Measurements from ENCODE around the gene PTPRC. TPM values are rescaled to one million over a fixed set of nuclear protein-coding genes. Genes with fewer than 3 reads are reported as not detected.

The PTPRC gene
- total RNA-seq, 3 donors from 2014 or later: 22.0 to 36.0 (median 35.7) TPM

DNA sequence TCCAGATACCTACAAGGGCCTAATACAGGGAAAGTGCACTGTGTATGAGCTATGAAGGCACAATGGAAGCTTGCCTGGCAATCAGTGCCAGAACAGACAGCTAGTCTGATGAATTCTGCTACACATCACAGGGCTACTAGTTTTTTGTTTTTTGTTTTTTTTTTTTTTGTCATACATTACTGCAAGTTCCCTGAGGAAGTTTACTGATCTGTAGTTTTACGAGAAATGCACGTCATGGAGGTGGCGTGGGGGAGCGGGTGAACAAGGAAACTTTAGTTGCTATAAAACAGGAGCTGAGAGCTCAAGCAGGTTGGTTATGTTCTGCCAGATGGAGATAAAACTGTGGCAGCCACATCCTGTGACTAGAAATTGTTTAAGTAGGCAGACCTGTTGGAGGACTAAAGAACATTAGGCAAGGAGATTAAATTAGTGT lies 17.7 kb downstream of the PTPRC start:
- Histone ChIP-seq H3K4me3 (no peak overlapping the region), H3K36me3 (no peaks in the 10 kb centered on the region), H3K27ac (no peak overlapping the region), H3K9me3 (no peaks in the 10 kb centered on the region), H3K4me1 (no peaks in the 10 kb centered on the region), H3K27me3 (no peaks in the 10 kb centered on the region)
- TF ChIP-seq POLR2AphosphoS5 (IDR thresholded peaks at IDR 0.05) (no peak), POLR2A (IDR thresholded peaks at IDR 0.05) (no peak)
- TF ChIP-seq, protein P1, sequence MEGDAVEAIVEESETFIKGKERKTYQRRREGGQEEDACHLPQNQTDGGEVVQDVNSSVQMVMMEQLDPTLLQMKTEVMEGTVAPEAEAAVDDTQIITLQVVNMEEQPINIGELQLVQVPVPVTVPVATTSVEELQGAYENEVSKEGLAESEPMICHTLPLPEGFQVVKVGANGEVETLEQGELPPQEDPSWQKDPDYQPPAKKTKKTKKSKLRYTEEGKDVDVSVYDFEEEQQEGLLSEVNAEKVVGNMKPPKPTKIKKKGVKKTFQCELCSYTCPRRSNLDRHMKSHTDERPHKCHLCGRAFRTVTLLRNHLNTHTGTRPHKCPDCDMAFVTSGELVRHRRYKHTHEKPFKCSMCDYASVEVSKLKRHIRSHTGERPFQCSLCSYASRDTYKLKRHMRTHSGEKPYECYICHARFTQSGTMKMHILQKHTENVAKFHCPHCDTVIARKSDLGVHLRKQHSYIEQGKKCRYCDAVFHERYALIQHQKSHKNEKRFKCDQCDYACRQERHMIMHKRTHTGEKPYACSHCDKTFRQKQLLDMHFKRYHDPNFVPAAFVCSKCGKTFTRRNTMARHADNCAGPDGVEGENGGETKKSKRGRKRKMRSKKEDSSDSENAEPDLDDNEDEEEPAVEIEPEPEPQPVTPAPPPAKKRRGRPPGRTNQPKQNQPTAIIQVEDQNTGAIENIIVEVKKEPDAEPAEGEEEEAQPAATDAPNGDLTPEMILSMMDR (IDR thresholded peaks at IDR 0.05): no peak
- intact Hi-C loops (cut with DNase I; ENCODE audit: low total_unique reads): no loop called here
- peak in 1 of 2 donors; percentile 37 for DNase-seq (ENCODE audit: low spot score in 2 of 2)

DNA sequence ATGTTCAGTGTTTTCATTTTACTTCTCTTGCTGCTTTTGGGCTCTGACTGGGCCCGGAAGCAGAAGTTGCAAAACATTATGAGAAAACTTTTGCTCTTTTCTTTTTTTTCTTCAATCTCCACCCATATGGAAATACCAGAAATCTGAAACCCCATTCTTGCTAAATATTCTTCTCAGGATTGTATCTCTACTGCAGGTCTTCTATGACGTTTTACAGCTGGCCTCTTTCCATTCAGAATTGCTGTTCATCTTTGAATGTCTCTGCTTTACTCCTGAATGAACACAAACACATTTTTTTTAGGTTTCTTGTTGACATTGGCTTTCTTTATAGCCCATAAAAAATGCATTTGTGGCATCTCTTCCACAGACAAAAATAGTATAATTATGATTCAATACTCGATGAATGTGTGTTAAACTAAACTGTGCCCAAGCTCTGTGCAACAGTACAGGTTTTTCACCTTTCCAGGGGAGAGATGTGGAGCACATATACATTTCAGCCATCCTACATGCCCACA lies 18.8 kb downstream of the PTPRC start:
- TF ChIP-seq, protein P1 (IDR thresholded peaks at IDR 0.05): no peak
- TF ChIP-seq POLR2A (IDR thresholded peaks at IDR 0.05): no peak
- no peak for TF ChIP-seq POLR2AphosphoS5 (IDR thresholded peaks at IDR 0.05)
- Histone ChIP-seq H3K4me1 (no peaks in the 10 kb centered on the region), H3K9me3 (no peaks in the 10 kb centered on the region), H3K27ac (no peak overlapping the region), H3K4me3 (no peak overlapping the region), H3K27me3 (no peaks in the 10 kb centered on the region), H3K36me3 (no peaks in the 10 kb centered on the region)
- no peak for DNase-seq (ENCODE audit: low spot score in 2 of 2)
- intact Hi-C loops (cut with DNase I; ENCODE audit: low total_unique reads): no loop called here

DNA sequence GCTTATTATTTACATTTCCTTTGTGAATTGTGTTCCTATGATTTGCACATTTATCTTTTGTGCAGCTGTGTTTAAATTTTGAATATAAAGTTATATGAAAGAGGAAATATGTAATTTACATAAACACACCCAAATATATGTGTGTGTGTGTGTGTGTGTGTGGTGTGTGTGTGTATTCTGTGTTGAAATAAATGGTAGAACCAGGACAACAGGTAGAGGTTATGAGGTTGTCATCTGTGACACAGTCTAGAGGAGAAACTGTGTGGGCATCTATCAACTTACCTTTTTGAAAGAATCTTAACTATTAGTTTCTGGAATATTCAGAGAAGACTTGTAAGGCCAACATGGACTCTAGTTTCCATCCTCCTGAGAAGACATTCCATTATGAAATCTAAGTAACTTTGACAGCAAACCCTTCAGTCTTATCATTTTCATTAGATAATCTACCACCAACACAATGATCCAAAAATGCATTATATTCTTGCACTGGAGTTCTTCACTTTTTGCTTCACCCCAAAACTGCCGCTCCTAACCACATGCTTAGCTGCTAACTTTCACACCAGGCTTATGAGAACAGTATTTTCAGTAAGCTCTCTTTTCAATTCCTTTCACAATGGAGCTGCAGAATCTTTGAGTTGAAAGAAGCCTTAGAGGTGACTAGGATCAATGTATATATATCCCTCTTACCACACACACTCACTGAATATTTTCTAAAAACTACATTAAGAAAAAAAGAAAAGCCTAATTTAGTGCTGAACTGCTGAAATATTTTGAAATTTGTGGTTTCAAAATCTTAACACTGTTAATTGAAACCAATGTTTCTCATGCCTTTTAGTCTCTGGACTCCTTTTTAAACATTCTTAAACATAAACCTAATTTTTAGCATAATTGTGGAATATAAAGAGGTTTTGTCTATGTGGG lies 21.8 kb downstream of the PTPRC start:
- Histone ChIP-seq H3K36me3 (no peaks in the 10 kb centered on the region), H3K27ac (no peak overlapping the region), H3K27me3 (no peaks in the 10 kb centered on the region), H3K9me3 (no peaks in the 10 kb centered on the region), H3K4me1 (no peaks in the 10 kb centered on the region), H3K4me3 (no peak overlapping the region)
- DNase-seq (ENCODE audit: low spot score in 2 of 2): no peak
- TF ChIP-seq, protein P1 (IDR thresholded peaks at IDR 0.05): no peak
- no peak for TF ChIP-seq POLR2A (IDR thresholded peaks at IDR 0.05)
- TF ChIP-seq POLR2AphosphoS5 (IDR thresholded peaks at IDR 0.05): no peak
- intact Hi-C loops (cut with DNase I; ENCODE audit: low total_unique reads): no loop called here

DNA sequence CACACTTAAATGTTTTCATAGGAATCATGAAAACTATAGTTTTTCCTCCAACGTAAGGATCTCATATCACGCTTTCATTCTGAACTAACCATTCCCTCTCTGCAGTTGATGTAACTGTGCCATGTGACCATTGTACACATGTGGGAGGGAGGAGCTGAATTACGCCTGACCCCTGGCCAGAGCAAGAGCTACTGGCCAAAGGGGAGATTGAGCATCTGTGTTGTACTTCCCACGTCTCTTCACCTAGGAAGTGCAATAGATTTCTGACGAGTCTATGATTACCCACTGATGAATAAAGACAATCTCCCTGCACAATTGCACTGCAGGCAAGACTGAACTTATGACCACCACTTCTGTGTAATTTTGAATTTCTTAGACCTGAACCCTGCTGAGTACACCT lies 24.0 kb downstream of the PTPRC start:
- Histone ChIP-seq H3K4me1 (no peaks in the 10 kb centered on the region), H3K4me3 (no peak overlapping the region), H3K9me3 (no peaks in the 10 kb centered on the region), H3K27ac (no peak overlapping the region), H3K36me3 (no peaks in the 10 kb centered on the region), H3K27me3 (no peaks in the 10 kb centered on the region)
- TF ChIP-seq, protein P1 (IDR thresholded peaks at IDR 0.05): no peak
- no peak for TF ChIP-seq POLR2A (IDR thresholded peaks at IDR 0.05)
- no peak for TF ChIP-seq POLR2AphosphoS5 (IDR thresholded peaks at IDR 0.05)
- DNase-seq (ENCODE audit: low spot score in 2 of 2): no peak
- intact Hi-C loops (cut with DNase I; ENCODE audit: low total_unique reads): no loop called here
